ENCODE results near the gene RHOC.
"Not testable (repeated sequence)": the region's sequence is repeated elsewhere in the genome, so short reads cannot be mapped to it uniquely, and the experiment has no call there.

The RHOC gene

DNA sequence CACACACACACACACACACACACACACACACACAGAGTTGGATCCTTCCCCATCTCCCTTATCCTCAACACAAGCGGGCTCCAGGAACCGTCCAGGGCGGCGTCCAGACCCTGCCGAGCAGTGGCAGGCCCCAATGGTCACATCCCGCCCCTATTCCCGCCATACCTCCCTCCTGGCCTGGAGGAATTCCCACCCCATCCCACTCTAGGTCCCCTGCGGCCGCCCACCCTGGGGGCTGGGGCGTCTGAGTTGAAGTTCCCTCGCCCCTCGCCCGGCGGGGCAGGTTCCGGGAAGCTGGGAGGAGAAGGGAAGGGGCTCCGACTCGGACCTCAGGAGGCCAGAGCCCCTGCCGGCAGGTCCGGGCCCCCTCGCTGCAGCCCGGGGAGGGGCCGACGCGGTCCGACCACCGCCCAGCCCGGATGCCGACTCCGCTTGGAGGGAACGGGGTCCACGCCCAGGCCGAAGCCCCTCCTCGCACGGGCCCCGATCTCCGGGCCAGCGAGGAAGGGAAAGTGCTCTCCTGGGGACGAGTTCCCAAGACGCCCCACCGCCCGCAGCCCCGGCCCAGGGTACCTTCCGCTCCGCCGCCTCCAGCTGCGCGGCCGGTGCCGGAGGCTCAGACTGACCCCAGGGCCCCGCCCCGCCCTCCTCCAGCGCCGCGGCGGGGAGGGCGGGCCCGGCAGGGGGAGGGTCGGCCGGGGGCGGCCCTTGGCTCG, at the start of gene RHOC:
TSS of gene RHOC (minus strand) at position 623 of the 716 bp plus-strand sequence. CDS start 3,328 bp downstream, outside the sequence.
- DNase-seq: no peak

DNA sequence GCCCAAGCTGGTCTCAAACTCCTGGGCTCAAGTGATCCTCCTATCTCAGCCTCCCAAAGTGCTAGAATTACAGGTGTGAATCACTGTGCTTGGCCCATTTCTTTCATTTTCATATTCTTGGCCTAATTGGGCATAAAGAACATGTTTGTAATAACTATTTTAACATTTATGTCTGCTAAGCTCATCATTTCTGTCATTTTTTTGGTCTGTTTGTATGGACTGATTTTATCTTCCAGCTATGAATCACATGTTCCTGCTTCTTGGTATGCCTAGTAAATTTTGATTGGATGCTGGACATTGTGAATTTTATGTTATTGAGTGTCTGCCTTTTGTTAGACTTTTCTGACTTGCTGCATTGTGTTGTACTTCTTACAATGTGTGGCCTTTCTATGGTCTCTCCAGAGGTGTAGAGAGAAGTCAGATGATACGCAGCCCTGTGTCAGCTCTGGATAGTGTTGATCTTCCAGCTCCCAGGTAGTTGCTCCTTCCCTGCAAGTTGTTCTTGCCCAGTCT, 47.2 kb upstream of the RHOC start:
- no peak for DNase-seq

DNA sequence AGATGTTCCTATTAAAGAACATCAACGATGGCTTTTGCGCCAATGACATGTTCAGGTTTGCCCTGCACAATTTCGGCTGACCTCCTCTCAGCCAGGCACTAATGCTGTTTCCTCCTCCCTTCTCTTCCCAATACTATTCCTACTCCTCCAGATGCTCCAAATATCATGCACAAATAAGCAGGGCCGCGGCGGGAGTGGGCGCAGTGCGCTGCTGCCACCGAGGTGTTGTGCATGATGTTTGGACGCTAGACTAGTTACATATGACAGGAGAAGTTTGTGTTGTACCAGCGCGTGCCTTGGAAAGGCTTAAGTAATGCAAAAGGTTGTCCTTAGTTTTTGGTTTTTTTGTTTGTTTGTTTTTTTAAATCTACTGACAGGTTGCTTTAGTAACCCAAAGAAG, 41.5 kb upstream of the RHOC start:
- no peak for DNase-seq

DNA sequence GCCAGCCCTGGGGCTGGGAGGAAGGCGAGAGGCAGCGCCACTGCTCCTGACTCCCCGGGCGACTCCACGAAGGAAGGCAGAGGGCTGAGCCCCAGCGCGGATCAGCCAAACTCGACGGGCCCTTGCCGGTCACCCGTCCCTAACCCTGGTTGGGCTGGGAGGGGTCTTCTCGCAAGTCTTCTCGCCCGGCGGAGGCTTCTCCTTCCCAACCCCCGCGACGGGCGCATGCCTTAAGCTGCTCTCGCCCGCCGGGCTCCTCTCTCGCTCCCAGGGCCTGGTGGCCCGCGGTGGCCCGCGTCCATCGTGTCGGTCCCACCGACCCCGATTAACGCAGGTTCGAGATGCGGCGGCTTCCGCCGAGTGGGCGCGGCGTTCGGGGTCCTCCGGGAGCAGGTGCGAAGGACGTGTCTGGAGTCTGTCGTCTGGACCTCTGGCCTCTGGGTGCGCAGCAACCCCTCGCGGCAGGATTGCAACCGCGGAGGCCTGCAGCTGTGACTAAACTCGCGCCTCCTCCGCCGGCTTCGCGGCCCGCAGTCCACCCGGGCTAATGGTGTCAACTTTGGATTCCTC, 37.2 kb upstream of the RHOC start:
- DNase-seq: no peak

DNA sequence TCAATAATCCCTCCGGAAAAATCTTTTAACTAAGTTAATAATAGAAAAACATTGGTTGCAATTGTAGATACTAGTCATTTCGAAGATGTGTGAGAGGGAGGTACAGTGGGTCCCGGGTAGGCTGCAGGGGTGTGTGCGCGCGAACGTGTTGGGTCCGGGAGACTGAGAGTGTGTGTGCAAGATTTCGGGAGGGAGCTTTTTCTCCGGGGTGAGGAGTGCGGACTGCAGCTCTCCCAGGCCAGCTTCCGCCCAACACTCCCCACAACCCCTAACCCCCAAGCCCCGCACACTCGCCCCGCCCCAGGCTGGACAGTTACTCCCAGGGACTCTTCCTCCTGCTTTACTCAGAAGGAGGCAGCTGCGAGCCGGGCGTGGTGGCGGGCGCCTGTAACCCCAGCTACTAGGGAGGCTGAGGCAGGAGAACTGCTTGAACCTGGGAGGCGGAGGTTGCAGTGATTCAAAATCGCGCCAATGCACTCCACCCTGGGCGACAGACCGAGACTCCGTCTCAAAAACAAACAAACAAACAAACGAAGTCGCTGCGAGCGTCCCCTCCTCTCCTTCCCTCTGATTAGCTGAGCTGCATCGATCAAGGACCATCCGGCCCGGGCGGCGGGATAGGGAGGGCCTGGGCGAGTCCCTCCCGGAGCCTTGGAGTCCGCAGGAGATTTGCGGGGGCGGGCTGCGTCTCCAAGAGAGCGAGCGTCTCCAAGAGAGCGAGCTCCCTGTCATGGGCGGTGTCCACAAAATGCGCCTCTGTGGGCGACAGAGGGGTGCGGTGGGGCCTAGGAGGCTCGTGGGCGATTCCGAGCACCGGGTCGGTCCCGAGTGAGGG, 36.5 kb upstream of the RHOC start:
- no peak for DNase-seq

DNA sequence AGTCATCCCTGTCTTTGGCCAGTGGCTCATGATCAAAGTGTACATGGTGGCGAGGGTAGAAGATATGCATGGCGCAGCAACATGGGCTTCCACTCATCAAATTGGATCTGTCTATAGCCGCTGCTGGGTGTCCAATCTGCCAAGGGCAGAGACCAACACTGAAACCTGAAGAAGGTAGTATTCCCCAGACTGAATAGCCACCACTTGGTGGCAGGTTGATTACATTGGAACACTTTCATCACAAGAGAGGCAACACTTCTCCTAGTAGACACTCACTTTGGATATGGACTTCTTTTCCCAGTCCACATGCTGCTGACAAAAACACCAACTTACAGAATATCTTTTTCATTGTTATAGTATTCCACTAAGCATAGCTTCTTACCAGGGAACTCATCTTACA, 30.6 kb upstream of the RHOC start:
- no peak for DNase-seq

DNA sequence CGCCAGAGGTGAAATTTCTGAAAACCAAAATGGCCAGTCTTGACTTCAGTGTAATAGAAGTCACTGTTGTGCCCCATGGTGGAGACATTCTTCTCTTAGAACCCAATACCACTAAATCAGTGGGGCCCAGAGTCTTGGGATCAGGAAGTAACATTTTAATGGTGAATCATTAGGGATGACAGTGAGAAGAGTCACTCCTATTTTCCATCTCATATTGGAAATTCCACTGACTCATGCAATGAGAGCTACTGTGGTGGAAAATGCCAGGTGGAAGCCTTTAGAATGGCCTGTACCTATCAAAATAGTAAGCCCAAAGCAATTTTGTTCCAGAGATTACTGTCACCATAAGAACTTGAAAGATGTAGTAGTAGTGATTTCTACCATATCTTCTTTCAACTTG, 28.8 kb upstream of the RHOC start:
- DNase-seq: peak; percentile 30

DNA sequence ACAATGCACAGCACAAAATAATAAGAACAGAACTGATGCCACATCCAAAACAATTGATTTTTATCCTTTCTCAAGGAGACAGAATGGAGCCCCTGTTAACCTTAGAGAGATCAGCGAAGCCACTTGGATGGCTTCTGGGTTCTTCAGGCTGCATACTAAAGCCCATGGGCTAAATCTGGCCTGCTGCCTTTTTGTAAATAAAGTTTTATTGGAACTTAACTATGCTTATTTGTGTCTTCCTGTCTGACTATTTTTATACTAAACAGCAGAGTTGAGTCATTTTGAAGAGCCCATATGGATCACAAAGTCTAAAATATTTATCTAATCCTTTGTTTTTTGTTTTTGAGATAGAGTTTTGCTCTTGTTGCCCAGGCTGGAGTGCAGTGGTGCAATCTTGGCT, 24.5 kb upstream of the RHOC start:
- no peak for DNase-seq

DNA sequence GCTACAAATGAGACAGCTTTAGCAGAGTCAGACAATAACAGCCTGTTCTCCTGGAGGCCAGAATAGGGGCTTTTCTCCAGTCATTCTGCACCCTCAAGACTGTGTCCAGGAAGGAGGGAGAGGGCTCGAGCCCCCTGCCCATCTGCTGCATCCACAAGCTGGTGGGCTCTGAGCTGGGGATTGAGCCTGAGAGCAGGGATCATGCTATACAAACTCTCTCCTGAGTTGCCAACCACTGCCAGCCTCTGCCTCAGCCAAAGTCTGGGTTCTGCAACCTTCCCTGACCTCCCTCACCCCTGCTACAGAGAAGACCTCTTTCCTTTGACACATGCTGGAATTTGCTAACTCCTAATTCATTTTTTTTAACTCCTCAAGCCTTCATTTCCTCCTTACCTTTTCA, 23.0 kb upstream of the RHOC start:
- no peak for DNase-seq

DNA sequence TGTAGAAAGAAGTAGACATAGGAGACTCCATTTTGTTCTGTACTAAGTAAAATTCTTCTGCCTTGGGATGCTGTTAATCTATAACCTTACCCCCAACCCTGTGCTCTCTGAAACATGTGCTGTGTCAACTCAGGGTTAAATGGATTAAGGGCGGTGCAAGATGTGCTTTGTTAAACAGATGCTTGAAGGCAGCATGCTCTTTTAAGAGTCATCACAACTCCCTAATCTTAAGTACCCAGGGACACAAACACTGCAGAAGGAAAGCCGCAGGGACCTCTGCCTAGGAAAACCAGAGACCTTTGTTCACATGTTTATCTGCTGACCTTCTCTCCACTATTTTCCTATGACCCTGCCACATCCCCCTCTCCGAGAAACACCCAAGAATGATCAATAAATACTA, 22.1 kb upstream of the RHOC start:
- DNase-seq: not testable (repeated sequence)

DNA sequence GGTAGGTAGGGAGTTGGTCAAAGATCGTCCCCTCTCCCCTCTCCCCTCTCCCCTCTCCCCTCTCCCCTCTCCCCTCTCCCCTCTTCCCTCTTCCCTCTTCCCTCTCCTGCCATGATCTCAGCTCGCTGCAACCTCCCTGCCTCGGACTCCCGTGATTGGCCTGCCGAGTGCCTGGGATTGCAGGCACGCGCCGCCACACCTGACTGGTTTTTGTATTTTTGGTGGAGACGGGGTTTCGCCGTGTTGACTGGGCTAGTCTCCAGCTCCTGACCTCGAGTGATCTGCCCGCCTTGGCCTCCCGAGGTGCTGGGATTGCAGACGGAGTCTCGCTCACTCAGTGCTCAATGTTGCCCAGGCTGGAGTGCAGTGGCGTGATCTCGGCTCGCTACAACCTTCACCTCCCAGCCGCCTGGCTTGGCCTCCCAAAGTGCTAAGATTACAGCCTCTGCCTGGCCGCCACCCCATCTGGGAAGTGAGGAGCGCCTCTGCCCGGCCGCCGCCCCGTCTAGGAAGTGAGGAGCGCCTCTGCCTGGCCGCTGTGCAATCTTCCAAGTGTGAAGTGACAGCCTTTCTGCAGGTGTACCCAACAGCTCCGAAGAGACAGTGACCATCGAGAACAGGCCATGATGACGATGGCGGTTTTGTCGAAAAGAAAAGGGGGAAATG, 21.5 kb upstream of the RHOC start:
- DNase-seq: not testable (repeated sequence)

DNA sequence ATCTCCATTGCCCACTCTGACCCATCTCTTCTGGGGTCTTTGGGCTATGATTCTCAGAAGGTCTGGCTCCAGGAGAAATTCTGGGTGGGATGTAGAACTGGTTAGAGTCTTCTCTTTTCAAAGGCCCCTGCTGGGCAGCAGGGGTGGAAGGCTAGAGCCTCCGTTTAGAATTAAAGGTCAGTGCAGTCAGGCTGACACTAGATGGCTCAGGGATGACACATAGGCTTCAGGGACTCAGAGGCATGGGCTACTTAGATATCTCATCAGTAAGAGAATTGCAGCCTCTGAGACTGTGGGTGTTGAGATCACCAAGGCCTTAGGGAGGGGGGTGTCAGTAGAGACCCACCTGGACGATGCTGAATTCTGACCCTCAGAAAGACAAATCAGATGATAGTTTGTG, 20.8 kb upstream of the RHOC start:
- no peak for DNase-seq

DNA sequence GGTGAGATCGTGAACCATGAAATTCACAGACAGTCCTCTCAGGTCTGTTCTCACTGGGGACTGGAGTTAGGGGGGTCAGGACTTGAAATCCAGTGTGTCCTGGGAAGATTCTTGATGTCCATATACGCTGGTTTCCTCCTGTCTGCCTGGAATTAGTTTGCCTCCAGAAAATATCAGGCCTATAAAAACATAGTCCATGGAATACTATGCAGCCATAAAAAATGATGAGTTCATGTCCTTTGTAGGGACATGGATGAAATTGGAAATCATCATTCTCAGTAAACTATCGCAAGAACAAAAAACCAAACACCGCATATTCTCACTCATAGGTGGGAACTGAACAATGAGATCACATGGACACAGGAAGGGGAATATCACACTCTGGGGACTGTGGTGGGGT, 17.3 kb upstream of the RHOC start:
- not testable (repeated sequence) for DNase-seq

DNA sequence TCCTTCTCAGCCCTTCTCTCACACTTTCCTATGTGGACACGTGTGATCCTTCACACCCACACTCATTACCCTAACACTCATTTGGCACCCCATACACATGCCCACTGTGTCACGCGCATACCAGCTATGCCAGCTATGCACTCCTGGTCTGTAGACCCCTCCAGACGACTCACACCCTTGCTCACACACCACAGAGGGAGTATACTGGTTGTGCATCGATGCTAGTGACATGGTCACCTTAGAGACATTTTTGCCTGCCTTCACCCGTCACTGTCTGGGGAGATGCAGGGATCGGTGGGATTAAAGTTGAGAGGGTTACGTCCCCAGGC, 16.5 kb upstream of the RHOC start:
- DNase-seq: no peak

DNA sequence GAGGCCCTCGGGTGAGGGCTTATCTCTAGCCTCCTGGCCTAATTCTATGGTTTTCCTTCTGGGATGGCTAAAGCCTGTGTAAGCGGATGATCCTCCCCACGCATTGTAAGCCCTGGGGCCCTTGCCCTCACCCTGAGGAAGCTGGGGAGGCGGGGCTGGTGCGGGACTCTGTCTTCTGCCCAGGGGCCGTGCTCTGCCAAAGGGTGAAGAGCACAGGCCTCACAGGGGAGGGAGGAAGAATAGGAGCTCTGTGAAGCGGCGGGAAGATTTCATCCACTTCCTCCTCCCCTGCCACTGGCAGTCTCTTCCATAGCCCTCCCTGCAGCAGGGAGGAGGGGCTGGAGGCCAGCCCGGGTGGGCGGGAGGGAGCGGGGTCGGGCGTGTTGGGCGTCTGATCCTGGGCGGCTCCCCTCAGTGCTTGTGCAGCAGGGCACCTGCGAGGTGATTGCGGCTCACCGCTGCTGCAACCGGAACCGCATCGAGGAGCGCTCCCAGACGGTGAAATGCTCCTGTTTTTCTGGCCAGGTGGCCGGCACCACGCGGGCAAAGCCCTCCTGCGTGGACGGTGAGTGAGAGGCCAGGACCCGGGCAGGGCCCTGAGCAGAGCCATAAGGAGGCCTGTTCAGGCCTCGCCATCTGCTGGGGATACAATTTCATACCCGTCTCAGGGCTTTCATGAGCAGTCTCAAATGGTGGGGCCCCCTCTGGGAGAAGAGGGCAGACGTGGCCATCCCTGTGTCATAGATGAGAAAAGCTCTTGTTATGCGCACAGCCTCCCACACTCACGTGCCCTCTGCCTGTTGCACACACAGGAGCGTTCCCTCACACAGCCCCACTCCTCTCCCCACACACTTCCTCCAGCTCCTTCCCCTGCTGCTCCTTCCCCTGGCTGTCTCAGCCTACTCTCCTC, 15.9 kb upstream of the RHOC start:
- no peak for DNase-seq

DNA sequence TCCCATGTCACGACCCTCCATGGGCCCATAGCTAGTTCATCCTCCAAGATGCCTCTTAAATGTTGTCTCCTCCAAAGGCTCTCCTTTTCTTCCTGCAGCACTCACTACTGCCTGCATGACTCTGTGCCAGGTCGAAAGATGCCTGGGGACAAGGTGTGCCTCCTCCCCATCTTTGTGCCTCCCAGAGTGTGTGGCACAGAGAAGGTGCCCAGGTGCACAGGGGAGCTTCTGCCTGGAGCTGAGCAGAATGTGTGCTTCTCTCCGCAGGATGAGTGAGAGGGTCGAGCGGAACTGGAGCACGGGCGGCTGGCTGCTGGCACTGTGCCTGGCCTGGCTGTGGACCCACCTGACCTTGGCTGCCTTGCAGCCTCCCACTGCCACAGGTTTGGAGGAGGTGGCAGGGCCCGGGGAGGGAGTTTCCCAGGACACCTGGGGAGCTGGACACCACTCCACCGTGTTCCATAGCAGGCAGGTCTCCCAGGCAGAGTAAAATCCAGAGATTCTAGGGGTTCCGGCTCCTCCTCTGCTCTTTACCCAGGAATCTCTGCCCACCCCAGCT, 15.1 kb upstream of the RHOC start:
- DNase-seq: no peak

DNA sequence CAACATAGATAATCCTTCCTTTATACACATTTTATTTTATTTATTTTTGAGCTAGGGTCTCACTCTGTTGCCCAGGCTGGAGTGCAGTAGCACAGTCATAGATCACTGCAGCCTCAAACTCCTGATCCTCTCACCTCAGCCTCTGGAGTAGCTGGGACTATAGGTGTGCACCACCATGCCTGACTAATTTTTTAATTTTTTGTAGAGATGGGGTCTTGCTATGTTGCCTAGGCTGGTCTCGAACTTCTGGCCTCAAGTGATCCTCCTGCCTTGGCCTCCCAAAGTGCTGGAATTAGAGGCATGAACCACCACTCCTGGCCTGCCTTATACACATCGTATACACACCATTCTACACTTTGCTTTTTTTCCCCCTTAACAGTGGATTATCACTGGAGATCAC, 14.4 kb upstream of the RHOC start:
- not testable (repeated sequence) for DNase-seq

DNA sequence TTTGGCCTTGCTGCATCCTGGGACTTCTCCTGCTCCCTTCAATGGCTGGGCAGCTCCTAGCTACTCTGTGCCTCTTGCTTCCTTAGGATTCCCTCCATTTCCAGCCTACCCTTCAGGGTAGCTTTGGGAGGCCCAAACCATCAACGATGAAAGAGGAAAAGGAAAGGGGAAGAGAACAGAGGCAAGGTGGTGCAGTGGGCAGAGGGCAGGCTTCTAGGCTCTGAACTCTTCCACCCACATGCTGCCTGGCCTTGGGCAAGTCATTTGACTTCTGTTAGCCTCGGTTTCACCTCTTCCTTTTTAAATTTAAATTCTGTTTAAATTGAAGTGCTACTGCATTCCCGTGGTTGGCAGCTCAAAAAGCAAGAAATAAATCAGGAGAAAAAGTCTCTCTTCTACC, 13.9 kb upstream of the RHOC start:
- no peak for DNase-seq

DNA sequence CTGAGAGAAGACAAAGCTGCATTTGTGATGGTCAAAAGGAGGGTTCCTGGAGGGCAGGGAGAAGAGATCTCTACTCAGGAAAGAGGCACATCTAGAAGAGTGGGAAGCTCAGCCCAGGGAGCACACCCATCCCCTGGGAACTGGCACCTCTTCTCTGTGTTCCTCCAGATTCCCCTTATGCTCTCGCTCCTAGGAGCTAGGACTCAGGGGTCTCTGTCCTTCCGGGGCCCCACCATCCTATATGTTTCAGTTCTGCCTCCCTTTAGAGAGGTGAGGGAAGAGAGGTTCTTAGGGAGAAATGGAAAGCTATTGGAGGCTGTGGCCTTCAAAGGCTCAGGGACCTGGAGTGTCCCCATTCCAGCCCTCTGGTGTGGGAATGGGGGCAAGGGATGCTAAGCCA, 12.8 kb upstream of the RHOC start:
- no peak for DNase-seq

DNA sequence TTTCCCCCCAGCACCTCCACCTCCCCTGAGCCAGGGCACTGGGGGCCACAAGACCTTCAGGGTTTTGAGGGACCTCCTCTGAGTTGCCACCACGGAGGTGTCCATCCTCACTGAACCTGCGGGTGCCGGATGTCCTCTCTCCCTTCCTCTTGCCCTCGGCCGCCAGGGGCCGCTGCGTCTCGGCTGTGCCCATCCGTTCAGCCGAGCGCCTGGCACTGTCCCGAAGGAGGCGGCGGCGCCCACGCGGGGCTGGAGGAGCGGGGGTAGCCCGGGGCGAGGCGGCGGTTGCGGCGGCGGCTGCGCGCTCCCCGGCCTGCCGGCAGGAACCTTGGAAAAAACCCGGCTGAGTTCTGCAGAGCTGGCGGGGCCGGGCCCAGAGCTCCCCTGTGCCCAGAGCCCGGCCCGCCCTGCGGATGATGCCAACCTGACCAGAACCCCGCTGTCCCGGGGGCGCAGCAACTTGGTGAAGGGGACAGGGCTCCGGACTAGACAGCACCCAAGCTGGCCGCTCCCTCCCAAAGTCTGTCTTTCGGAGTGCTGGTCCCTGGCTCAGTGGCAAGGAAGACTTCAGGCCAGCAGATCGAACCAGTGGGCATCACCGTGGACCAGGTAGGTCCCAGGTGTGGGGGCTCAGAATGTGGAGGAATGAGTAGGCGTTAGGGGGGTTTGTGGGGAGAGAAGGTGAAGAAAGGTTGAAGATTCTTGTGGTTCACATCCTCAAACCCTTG, 11.9 kb upstream of the RHOC start:
- DNase-seq: peak; percentile 71

DNA sequence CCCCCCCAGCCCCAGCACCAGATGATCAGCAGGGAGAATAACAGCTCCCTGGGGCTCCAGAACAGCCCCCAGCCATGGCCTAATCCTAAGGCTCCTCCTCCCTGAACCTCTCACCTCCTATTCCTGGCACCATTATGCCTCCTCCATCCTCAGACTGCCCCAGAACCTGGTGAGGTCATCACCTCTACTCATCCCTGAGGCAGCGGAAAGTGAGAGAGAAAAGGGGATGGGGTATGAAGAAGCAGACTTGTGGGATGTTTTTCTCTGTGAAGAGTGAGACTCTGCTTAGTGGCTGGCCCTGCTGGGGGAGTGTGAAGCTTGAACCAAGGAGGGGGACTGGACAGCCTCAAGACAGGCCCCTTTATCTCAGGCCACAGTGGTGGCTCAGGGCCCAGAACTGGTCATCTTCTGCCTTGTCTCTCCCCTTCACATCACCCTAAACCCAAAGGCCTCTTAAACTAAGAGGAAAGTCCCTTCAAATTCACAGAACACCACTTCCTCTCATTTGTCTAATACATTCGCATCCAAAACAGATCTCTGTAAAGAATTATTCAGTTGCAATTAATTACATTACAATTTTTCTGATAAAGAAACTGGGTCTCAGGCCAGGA, 10.4 kb upstream of the RHOC start:
- DNase-seq: no peak

Measured in stimulated activated CD4-positive, alpha-beta T cell treated with anti-CD3 and anti-CD28 coated beads, Interleukin-1b, Interleukin-23, amount 100 ng/mL, for 48 hours (primary cell).